ENCODE data around the gene CISD1. TPM values are rescaled to one million over a fixed set of nuclear protein-coding genes. Genes with fewer than 3 reads are reported as not detected.

Gene CISD1
- total RNA-seq, 4 donors from 2014 or later: 24.7 to 60.1 (median 47.6) TPM

GRCh38 chr10:58328233-58328632 lies 59.3 kb downstream of the CISD1 start:
- H3K9me3 ChIP-seq: no peaks in the 10 kb centered on the region
- no peaks in the 10 kb centered on the region for H3K36me3 ChIP-seq
- no peak for TF ChIP-seq CTCF (IDR thresholded peaks at IDR 0.05)
- TF ChIP-seq POLR2AphosphoS5 (IDR thresholded peaks at IDR 0.05): no peak
- no peak for TF ChIP-seq EP300 (IDR thresholded peaks at IDR 0.05)
- no peak for TF ChIP-seq POLR2A (IDR thresholded peaks at IDR 0.05)
- H3K4me3 ChIP-seq: no peak overlapping the region
- no peak for ATAC-seq
- no peak overlapping the region for H3K27ac ChIP-seq
- 90% methylated on average over 1 of the region's 1 CpG; no CpG with 5 or more reads in 1 of the 2 donors for WGBS, 2 donors (ENCODE audit: low coverage in 1 of 2)
- peaks cover 4% of the 10 kb centered on the region for H3K27me3 ChIP-seq
- no peaks in the 10 kb centered on the region for H3K4me1 ChIP-seq

GRCh38 chr10:58330431-58330830 lies 61.5 kb downstream of the CISD1 start:
- H3K4me3 ChIP-seq: no peak overlapping the region
- WGBS, 2 donors (ENCODE audit: low coverage in 1 of 2): 40 to 59% methylated on average over 1 of the region's 1 CpG
- TF ChIP-seq CTCF (IDR thresholded peaks at IDR 0.05) (no peak), EP300 (IDR thresholded peaks at IDR 0.05) (no peak), POLR2A (IDR thresholded peaks at IDR 0.05) (no peak), POLR2AphosphoS5 (IDR thresholded peaks at IDR 0.05) (no peak)
- peaks cover 4% of the 10 kb centered on the region for H3K27me3 ChIP-seq
- ATAC-seq: no peak
- H3K36me3 ChIP-seq: no peaks in the 10 kb centered on the region
- H3K4me1 ChIP-seq: peaks cover 0 to 6% (median 0%) of the 10 kb centered on the region in 3 donors
- no peak overlapping the region for H3K27ac ChIP-seq
- no peaks in the 10 kb centered on the region for H3K9me3 ChIP-seq

- WGBS, 2 donors (ENCODE audit: low coverage in 1 of 2): 64 to 85% methylated on average over 2 of the region's 2 CpGs
- Histone ChIP-seq H3K27me3 (peaks cover 4% of the 10 kb centered on the region), H3K4me1 (peaks cover 0 to 17% (median 0%) of the 10 kb centered on the region in 3 donors), H3K36me3 (no peaks in the 10 kb centered on the region), H3K9me3 (no peaks in the 10 kb centered on the region), H3K27ac (no peak overlapping the region), H3K4me3 (no peak overlapping the region)
- TF ChIP-seq CTCF (IDR thresholded peaks at IDR 0.05): no peak
- TF ChIP-seq EP300 (IDR thresholded peaks at IDR 0.05): no peak
- TF ChIP-seq POLR2A (IDR thresholded peaks at IDR 0.05): no peak
- no peak for TF ChIP-seq POLR2AphosphoS5 (IDR thresholded peaks at IDR 0.05)
- ATAC-seq: no peak
Observed at GRCh38 chr10:58331646-58332045, 62.7 kb downstream of the CISD1 start.

GRCh38 chr10:58334817-58335305 lies 65.9 kb downstream of the CISD1 start, which contains the start of gene UBE2D1:
UBE2D1 (plus strand) TSS chr10:58335006; CDS start chr10:58335202, 196 bp downstream.
- no CpG with 5 or more reads among the region's 49 CpGs for WGBS, 2 donors (ENCODE audit: low coverage in 1 of 2)
- TF ChIP-seq EP300 (IDR thresholded peaks at IDR 0.05) (no peak), CTCF (IDR thresholded peaks at IDR 0.05) (peak in 3 of 4 experiments; percentile 18 to 41 (median 34)), POLR2AphosphoS5 (IDR thresholded peaks at IDR 0.05) (peak; percentile 97), POLR2A (IDR thresholded peaks at IDR 0.05) (peak; percentile 95 to 96)
- H3K9me3 ChIP-seq: no peaks in the 10 kb centered on the region
- peak within 1 kb of the TSS; percentile 92 for H3K4me3 ChIP-seq
- peak; percentile 95 for ATAC-seq
- peak within 1 kb of the TSS; percentile 65 to 91 (median 88) for H3K27ac ChIP-seq
- peaks cover 0 to 34% (median 0%) of the 10 kb centered on the region in 3 donors for H3K4me1 ChIP-seq
- H3K27me3 ChIP-seq: no peaks in the 10 kb centered on the region
- no peaks in the 10 kb centered on the region for H3K36me3 ChIP-seq
